ENCODE data around the gene RPP14.

- no peak for TF ChIP-seq CTCF (conservative IDR thresholded peaks at IDR 0.05)
- no peak for TF ChIP-seq EZH2 (IDR thresholded peaks at IDR 0.05; ENCODE audit: low read depth)
Measured at GRCh38 chr3:58296269-58296668, 9.8 kb upstream of the RPP14 start.

Data from PC-9 (cell line).